ENCODE results near the gene GLIPR2. TPM values are rescaled to one million over a fixed set of nuclear protein-coding genes. Genes with fewer than 3 reads are reported as not detected.

The GLIPR2 gene
- total and polyA plus RNA-seq, 2 donors (not counting 3 experiments of a cell fraction or from before 2014, with no cell fraction given) = 22.0 to 42.4 TPM

GRCh38 chr9:36113999-36114398, 22.5 kb upstream of the GLIPR2 start:
- no peaks in the 10 kb centered on the region for H3K27me3 ChIP-seq (ENCODE audit: control insufficient read depth in 2 of 2, insufficient read depth in 2 of 2, low read length in 2 of 2)
- no peaks in the 10 kb centered on the region for H3K9me1 ChIP-seq (replicated peaks; ENCODE audit: control insufficient read depth, extremely low read depth, insufficient read depth, low read length)
- H4K20me1 ChIP-seq (replicated peaks; ENCODE audit: control insufficient read depth, extremely low read depth, insufficient read depth, low read length) = no peaks in the 10 kb centered on the region
- H2AFZ ChIP-seq (ENCODE audit: low read depth, low read length) = no peak overlapping the region
- no peak overlapping the region for H3K4me2 ChIP-seq (ENCODE audit: insufficient read depth, low read length)
- intact Hi-C loops (cut with micrococcal nuclease) (no loop called here), dilution Hi-C loops (cut with MboI; ENCODE audit: extremely low pct_ligation_motif_present, low sequenced_read_pairs) (no loop called here)
- FAIRE-seq (no peak), DNase-seq (ENCODE audit: low read depth, low spot score) (no peak)
- no peaks in the 10 kb centered on the region for H3K9me3 ChIP-seq (replicated peaks; ENCODE audit: control insufficient read depth, insufficient read depth, low read length)
- peaks cover 0 to 1% of the 10 kb centered on the region in 2 experiments for H3K36me3 ChIP-seq (ENCODE audit: control insufficient read depth in 2 of 2, extremely low read depth in 1 of 2, insufficient read depth in 2 of 2, low read length in 2 of 2)
- no peaks in the 10 kb centered on the region for H3K4me1 ChIP-seq (ENCODE audit: control insufficient read depth, extremely low read depth, insufficient read depth, low read length)
- TF ChIP-seq MAX (IDR thresholded peaks at IDR 0.05; ENCODE audit: insufficient read depth, insufficient read length) (no peak), POLR2A (IDR thresholded peaks at IDR 0.05; ENCODE audit: low read depth, low read length) (no peak), EZH2 (IDR thresholded peaks at IDR 0.05; ENCODE audit: borderline replicate concordance, low read depth, low read length, severe bottlenecking) (no peak), MYC (IDR thresholded peaks at IDR 0.05; ENCODE audit: low read depth, low read length) (no peak), FOS (IDR thresholded peaks at IDR 0.05; ENCODE audit: borderline replicate concordance, insufficient read depth, low read length) (no peak), JUN (IDR thresholded peaks at IDR 0.05; ENCODE audit: borderline replicate concordance, insufficient read depth, insufficient read length, low read depth) (no peak), CTCF (IDR thresholded peaks at IDR 0.05; ENCODE audit: extremely low read depth in 1 of 2, insufficient read depth in 1 of 2, low read depth in 1 of 2, low read length in 2 of 2) (no peak)
- no TSS peak for BruUV-seq (replicated peaks)
- CTCF ChIA-PET = interaction anchor here (0.9 to 3.9 kb wide), 3 partner anchors 11 to 52 kb away, joined by 3 to 14 read pairs (median 9); no protein-coding TSS in a partner anchor
- no peaks in the 10 kb centered on the region for H3K79me2 ChIP-seq (ENCODE audit: control insufficient read depth, insufficient read depth, low read length)
- no peak overlapping the region for H3K27ac ChIP-seq (ENCODE audit: insufficient read depth, low read depth, low read length)
- H3K9ac ChIP-seq (replicated peaks; ENCODE audit: extremely low read depth, insufficient read depth, low read length) = no peak overlapping the region
- POLR2A ChIA-PET = no interaction called here
- H3K4me3 ChIP-seq (replicated peaks in 1 of 3; ENCODE audit: insufficient read depth in 1 of 3, low read depth in 1 of 3, low read length in 3 of 3) = no peak overlapping the region
